Left ventricle myocardium superior (tissue), 1 donor: ENCODE data around the gene ZFYVE1. TPM values are rescaled to one million over a fixed set of nuclear protein-coding genes. Genes with fewer than 3 reads are reported as not detected.
"Not testable (repeated sequence)": the region's sequence is repeated elsewhere in the genome, so short reads cannot be mapped to it uniquely, and the experiment has no call there.

Experiments
- ATAC-seq: fragments of 200-7000 bp; cut with Tn5 transposase; one replicate; pipeline ENCODE4 v1.9.1; 2020; ENCODE audit warnings: mild to moderate bottlenecking, moderate library complexity
- DNase-seq: peaks from one replicate; pipeline ENCODE4 v3.0.0-alpha.2; 2020
- intact Hi-C: fragments of 100-400 bp; cut with micrococcal nuclease; formaldehyde crosslinking; loops from one replicate; pipeline ENCODE4 v1.11.0; 2022
- total RNA-seq: library from RNA; stranded (reverse); fragmentation: NEBNext Ultra II Directional; extraction: Animal tissue kit (Norgen Biotek cat#: 25700); gene quantifications from one replicate; pipeline ENCODE4 v1.2.1, GENCODE V29; 2021
- donor health status: DM: no; HTN: yes; CAD: no; lungs with severe emphysema.

ZFYVE1 gene
- total RNA-seq, 1 donor from 2014 or later, result 15.7 TPM

GRCh38 chr14:73011189-73011588 is 15.7 kb downstream of the ZFYVE1 start:
- not testable (repeated sequence) for ATAC-seq, DNase-seq

GRCh38 chr14:73008501-73008900 is 18.4 kb downstream of the ZFYVE1 start:
- no peak for DNase-seq
- intact Hi-C loops, result no loop called here
- ATAC-seq, result peak; percentile 10

More at GRCh38 chr14:73011189-73011588, 15.7 kb downstream of the ZFYVE1 start:
- intact Hi-C loops, result not testable (repeated sequence)

GRCh38 chr14:73007835-73008234 is 19.1 kb downstream of the ZFYVE1 start:
- ATAC-seq (no peak), DNase-seq (no peak)
- intact Hi-C loops, result no loop called here

- intact Hi-C loops, DNase-seq: not testable (repeated sequence)
- peak; percentile 16 for ATAC-seq
These were observed 22.3 kb downstream of the ZFYVE1 start for GRCh38 chr14:73004641-73005040.

- DNase-seq (peak; percentile 52), ATAC-seq (peak; percentile 78)
- intact Hi-C loops, result no loop called here
These were observed 23.2 kb downstream of the ZFYVE1 start for GRCh38 chr14:73003681-73004080.

GRCh38 chr14:73000073-73000472 is 26.8 kb downstream of the ZFYVE1 start:
- DNase-seq (no peak), ATAC-seq (no peak)
- intact Hi-C loops, result no loop called here

GRCh38 chr14:72999316-72999715 is 27.6 kb downstream of the ZFYVE1 start:
- ATAC-seq (no peak), DNase-seq (no peak)
- intact Hi-C loops, result no loop called here

GRCh38 chr14:72998252-72998903 is 28.5 kb downstream of the ZFYVE1 start:
- no peak for ATAC-seq
- DNase-seq, result no peak
- intact Hi-C loops, result no loop called here

- ATAC-seq (no peak), DNase-seq (no peak)
- intact Hi-C loops, result no loop called here
These were observed 30.0 kb downstream of the ZFYVE1 start for GRCh38 chr14:72996916-72997315.

- intact Hi-C loops, result no loop called here
- ATAC-seq, result no peak
- DNase-seq, result no peak
These were observed 36.7 kb downstream of the ZFYVE1 start for GRCh38 chr14:72990171-72990570.

GRCh38 chr14:72986857-72987256 is 40.0 kb downstream of the ZFYVE1 start:
- DNase-seq (no peak), ATAC-seq (no peak)
- intact Hi-C loops, result no loop called here

- intact Hi-C loops, result no loop called here
- ATAC-seq (no peak), DNase-seq (no peak)
These were observed 40.7 kb downstream of the ZFYVE1 start for GRCh38 chr14:72986214-72986613.

- no peak for ATAC-seq
- intact Hi-C loops, result no loop called here
- DNase-seq, result no peak
These were observed 44.7 kb downstream of the ZFYVE1 start for GRCh38 chr14:72982146-72982708.

- ATAC-seq, result no peak
- no peak for DNase-seq
- intact Hi-C loops, result no loop called here
These were observed 46.0 kb downstream of the ZFYVE1 start for GRCh38 chr14:72980863-72981262.

GRCh38 chr14:72978856-72979255 is 48.0 kb downstream of the ZFYVE1 start:
- intact Hi-C loops, result no loop called here
- DNase-seq, result no peak
- no peak for ATAC-seq

- DNase-seq, result no peak
- ATAC-seq, result no peak
These were observed 51.1 kb downstream of the ZFYVE1 start for GRCh38 chr14:72975770-72976169.

GRCh38 chr14:72974661-72975060 is 52.2 kb downstream of the ZFYVE1 start:
- ATAC-seq, result no peak

More at GRCh38 chr14:72975770-72976169, 51.1 kb downstream of the ZFYVE1 start:
- intact Hi-C loops, result no loop called here

GRCh38 chr14:72970824-72971434 is 56.0 kb downstream of the ZFYVE1 start:
- DNase-seq, result no peak
- intact Hi-C loops, result no loop called here
- no peak for ATAC-seq

More at GRCh38 chr14:72974661-72975060, 52.2 kb downstream of the ZFYVE1 start:
- intact Hi-C loops, result no loop called here
- DNase-seq, result no peak

- intact Hi-C loops, result no loop called here
- peak; percentile 46 for ATAC-seq
- DNase-seq, result no peak
These were observed 56.8 kb downstream of the ZFYVE1 start for GRCh38 chr14:72970058-72970630.

- ATAC-seq (no peak), DNase-seq (no peak)
- intact Hi-C loops, result no loop called here
These were observed 58.6 kb downstream of the ZFYVE1 start for GRCh38 chr14:72968316-72968715.
